HepG2 (cell line): ENCODE data around the gene PMM2. TPM values are rescaled to one million over a fixed set of nuclear protein-coding genes. Genes with fewer than 3 reads are reported as not detected.

Experiments used
- CENPX ChIP-seq: sonication (generic); formaldehyde crosslinking; IDR thresholded peaks from 2 replicates; pipeline ENCODE4 v1.9.0; 2021; ENCODE audit warnings: mild to moderate bottlenecking, missing genetic modification reagents, moderate library complexity
- EEA1 ChIP-seq: sonication (generic); formaldehyde crosslinking; IDR thresholded peaks from 2 replicates; pipeline ENCODE4 v1.5.1; 2020; ENCODE audit warnings: mild to moderate bottlenecking, missing genetic modification reagents, borderline replicate concordance
- FIP1L1 ChIP-seq: fragments of 200-400 bp; formaldehyde crosslinking; IDR thresholded peaks from 2 replicates; pipeline ENCODE4 v1.6.1; 2018; ENCODE audit warnings: low read depth, mild to moderate bottlenecking, low read length, moderate library complexity, borderline replicate concordance; ENCODE audit not compliant: insufficient read depth
- MAFF ChIP-seq: IDR thresholded peaks from 2 replicates; pipeline ENCODE4 v1.6.1; 2011; ENCODE audit warnings: low read depth, low read length, improper control_type of control experiment
- NR2F6 ChIP-seq, 2 experiments: IDR thresholded peaks; 2 replicates each; pipeline ENCODE4 v1.6.1; 2016; ENCODE audit warnings: antibody characterized with exemption in 1 of 2, mild to moderate bottlenecking in 1 of 2
- PAWR ChIP-seq: sonication (generic); formaldehyde crosslinking; IDR thresholded peaks from 2 replicates; pipeline ENCODE4 v1.4.0; 2020; ENCODE audit warnings: missing genetic modification reagents, mild to moderate bottlenecking, borderline replicate concordance
- ZFYVE20 ChIP-seq: sonication (generic); formaldehyde crosslinking; IDR thresholded peaks from 2 replicates; pipeline ENCODE4 v1.8.0; 2023; ENCODE audit warnings: low read depth, mild to moderate bottlenecking, moderate library complexity, missing genetic modification reagents, borderline replicate concordance
- ZNF160 ChIP-seq: sonication (generic); formaldehyde crosslinking; IDR thresholded peaks from 2 replicates; pipeline ENCODE4 v1.8.0; 2022; ENCODE audit warnings: mild to moderate bottlenecking, inconsistent platforms, missing genetic modification reagents
- ZNF549 ChIP-seq: sonication (generic); formaldehyde crosslinking; IDR thresholded peaks from 2 replicates; pipeline ENCODE4 v1.5.0; 2020; ENCODE audit warnings: missing genetic modification reagents
- polyA plus RNA-seq, 8 experiments: library from polyadenylated mRNA; depleted of rRNA in 3 of 8; stranded (reverse) in 7 of 8; unstranded in 1 of 8; fragments of >200 nt; fragmentation: Illumina TruSeq in 4 of 8; extraction: Trizol in 4 of 8; gene quantifications; 2 replicates each; pipeline versions ENCODE4 v1.2.1 to v1.2.3, GENCODE V29; 2011 to 2016; ENCODE audit warnings: low read depth in 4 of 8, missing spikeins in 1 of 8, mixed read lengths in 1 of 8; ENCODE audit not compliant: insufficient read depth in 1 of 8
- total RNA-seq, 5 experiments: library from RNA; depleted of rRNA; stranded (reverse); fragments of >200 nt; fragmentation: Illumina TruSeq; extraction: Trizol; gene quantifications; 2 replicates each; pipeline ENCODE4 v1.2.3, GENCODE V29; 2016; ENCODE audit warnings: low read depth in 1 of 5
- TF ChIP-seq, protein P1 (sequence below), 2 experiments: fragments of 450-650 bp in 1 of 2; sonication (generic) in 1 of 2; formaldehyde crosslinking in 1 of 2; IDR thresholded peaks; 2 replicates each; pipeline versions ENCODE4 v1.6.1 to v1.8.0; 2016 to 2022; ENCODE audit warnings: antibody characterized with exemption in 1 of 2, mild to moderate bottlenecking in 1 of 2, missing genetic modification reagents in 1 of 2
- TF ChIP-seq, protein P2 (sequence below): sonication (generic); formaldehyde crosslinking; IDR thresholded peaks from 2 replicates; pipeline ENCODE4 v1.8.1; 2023; ENCODE audit warnings: mild to moderate bottlenecking, inconsistent platforms, moderate library complexity, missing genetic modification reagents, borderline replicate concordance
- TF ChIP-seq, protein P3 (sequence below): sonication (generic); formaldehyde crosslinking; IDR thresholded peaks from 2 replicates; pipeline ENCODE4 v1.5.0; 2020; ENCODE audit warnings: mild to moderate bottlenecking, missing genetic modification reagents, borderline replicate concordance
- TF ChIP-seq, protein P4 (sequence below): sonication (generic); formaldehyde crosslinking; IDR thresholded peaks from 2 replicates; pipeline ENCODE4 v1.5.0; 2020; ENCODE audit warnings: missing genetic modification reagents, mild to moderate bottlenecking, borderline replicate concordance

The PMM2 gene
- total and polyA plus RNA-seq, 2 of the 13 experiments (the other 11 are each of a cell fraction or from before 2014, with no cell fraction given) = 52.2 to 93.7 TPM

DNA sequence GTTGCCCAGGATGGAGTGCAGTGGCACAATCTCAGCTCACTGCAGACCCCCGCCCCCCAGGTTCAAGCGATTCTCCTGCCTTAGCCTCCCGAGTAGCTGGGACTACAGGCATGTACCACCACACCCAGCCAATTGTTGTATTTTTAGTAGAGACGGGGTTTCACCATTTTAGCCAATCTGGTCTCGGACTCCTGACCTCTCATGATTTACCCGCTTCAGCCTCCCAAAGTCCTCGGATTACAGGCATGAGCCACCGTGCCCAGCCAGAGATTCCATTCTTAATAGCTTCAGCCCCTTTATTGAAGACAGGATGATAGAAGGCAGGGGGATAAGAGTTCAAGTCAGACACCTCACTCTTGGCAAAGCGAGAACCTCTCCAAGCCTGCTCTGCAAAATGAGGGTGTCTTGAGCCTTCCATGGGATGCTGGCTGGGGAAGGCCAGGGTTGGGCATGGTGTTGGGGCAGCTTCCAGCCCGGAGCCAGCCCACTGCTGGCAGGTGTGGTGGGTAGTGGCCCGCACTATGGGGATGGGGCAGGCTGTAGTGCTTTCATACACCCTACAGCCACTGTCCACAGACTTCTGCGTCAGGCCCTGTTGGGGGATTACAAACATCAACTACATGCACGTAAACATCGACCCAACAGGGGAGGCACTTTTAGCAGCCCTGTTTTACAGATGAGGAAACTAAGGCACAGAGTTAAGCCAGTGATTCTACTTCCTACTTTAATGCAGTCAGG lies 67.7 kb downstream of the PMM2 start (continued):
- TF ChIP-seq, protein P1, sequence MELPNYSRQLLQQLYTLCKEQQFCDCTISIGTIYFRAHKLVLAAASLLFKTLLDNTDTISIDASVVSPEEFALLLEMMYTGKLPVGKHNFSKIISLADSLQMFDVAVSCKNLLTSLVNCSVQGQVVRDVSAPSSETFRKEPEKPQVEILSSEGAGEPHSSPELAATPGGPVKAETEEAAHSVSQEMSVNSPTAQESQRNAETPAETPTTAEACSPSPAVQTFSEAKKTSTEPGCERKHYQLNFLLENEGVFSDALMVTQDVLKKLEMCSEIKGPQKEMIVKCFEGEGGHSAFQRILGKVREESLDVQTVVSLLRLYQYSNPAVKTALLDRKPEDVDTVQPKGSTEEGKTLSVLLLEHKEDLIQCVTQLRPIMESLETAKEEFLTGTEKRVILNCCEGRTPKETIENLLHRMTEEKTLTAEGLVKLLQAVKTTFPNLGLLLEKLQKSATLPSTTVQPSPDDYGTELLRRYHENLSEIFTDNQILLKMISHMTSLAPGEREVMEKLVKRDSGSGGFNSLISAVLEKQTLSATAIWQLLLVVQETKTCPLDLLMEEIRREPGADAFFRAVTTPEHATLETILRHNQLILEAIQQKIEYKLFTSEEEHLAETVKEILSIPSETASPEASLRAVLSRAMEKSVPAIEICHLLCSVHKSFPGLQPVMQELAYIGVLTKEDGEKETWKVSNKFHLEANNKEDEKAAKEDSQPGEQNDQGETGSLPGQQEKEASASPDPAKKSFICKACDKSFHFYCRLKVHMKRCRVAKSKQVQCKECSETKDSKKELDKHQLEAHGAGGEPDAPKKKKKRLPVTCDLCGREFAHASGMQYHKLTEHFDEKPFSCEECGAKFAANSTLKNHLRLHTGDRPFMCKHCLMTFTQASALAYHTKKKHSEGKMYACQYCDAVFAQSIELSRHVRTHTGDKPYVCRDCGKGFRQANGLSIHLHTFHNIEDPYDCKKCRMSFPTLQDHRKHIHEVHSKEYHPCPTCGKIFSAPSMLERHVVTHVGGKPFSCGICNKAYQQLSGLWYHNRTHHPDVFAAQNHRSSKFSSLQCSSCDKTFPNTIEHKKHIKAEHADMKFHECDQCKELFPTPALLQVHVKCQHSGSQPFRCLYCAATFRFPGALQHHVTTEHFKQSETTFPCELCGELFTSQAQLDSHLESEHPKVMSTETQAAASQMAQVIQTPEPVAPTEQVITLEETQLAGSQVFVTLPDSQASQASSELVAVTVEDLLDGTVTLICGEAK (IDR thresholded peaks at IDR 0.05) = no peak
- TF ChIP-seq, protein P1 (CRISPR knock-in tag; IDR thresholded peaks at IDR 0.05) = no peak
- TF ChIP-seq PAWR (CRISPR knock-in tag) (no peak), MAFF (no peak), NR2F6 (IDR thresholded peaks at IDR 0.05) (no peak), NR2F6 (CRISPR knock-in tag; IDR thresholded peaks at IDR 0.05) (no peak), CENPX (CRISPR knock-in tag) (no peak), ZNF160 (peak; percentile 33; the same call in 1 of the 2 replicates), ZNF549 (CRISPR knock-in tag) (no peak), FIP1L1 (0 out of 2 replicates have a peak, but pooled peaks have one; percentile 42), EEA1 (CRISPR knock-in tag) (no peak), ZFYVE20 (CRISPR knock-in tag) (no peak)
- TF ChIP-seq, protein P2, sequence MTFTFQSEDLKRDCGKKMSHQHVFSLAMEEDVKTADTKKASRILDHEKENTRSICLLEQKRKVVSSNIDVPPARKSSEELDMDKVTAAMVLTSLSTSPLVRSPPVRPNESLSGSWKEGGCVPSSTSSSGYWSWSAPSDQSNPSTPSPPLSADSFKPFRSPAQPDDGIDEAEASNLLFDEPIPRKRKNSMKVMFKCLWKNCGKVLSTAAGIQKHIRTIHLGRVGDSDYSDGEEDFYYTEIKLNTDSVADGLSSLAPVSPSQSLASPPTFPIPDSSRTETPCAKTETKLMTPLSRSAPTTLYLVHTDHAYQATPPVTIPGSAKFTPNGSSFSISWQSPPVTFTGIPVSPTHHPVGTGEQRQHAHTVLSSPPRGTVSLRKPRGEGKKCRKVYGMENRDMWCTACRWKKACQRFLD (CRISPR knock-in tag) = no peak
- TF ChIP-seq, protein P3, sequence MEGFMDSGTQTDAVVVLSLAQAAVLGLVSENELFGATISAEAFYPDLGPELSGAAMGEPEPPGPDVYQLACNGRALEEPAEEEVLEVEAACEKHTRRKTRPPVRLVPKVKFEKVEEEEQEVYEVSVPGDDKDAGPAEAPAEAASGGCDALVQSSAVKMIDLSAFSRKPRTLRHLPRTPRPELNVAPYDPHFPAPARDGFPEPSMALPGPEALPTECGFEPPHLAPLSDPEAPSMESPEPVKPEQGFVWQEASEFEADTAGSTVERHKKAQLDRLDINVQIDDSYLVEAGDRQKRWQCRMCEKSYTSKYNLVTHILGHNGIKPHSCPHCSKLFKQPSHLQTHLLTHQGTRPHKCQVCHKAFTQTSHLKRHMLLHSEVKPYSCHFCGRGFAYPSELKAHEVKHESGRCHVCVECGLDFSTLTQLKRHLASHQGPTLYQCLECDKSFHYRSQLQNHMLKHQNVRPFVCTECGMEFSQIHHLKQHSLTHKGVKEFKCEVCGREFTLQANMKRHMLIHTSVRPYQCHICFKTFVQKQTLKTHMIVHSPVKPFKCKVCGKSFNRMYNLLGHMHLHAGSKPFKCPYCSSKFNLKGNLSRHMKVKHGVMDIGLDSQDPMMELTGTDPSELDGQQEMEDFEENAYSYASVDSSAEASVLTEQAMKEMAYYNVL = no peak
- TF ChIP-seq, protein P4, sequence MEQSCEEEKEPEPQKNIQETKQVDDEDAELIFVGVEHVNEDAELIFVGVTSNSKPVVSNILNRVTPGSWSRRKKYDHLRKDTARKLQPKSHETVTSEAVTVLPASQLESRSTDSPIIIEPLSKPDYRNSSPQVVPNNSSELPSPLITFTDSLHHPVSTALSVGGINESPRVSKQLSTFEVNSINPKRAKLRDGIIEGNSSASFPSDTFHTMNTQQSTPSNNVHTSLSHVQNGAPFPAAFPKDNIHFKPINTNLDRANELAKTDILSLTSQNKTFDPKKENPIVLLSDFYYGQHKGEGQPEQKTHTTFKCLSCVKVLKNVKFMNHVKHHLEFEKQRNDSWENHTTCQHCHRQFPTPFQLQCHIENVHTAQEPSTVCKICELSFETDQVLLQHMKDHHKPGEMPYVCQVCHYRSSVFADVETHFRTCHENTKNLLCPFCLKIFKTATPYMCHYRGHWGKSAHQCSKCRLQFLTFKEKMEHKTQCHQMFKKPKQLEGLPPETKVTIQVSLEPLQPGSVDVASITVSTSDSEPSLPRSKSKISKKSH = peak; percentile 67; the same call in 1 of the 2 replicates
